GM21367 (cell line): ENCODE results near the gene INPP4B.
"Not testable (repeated sequence)": the region's sequence is repeated elsewhere in the genome, so short reads cannot be mapped to it uniquely, and the experiment has no call there.

ENCODE experiments used
- ATAC-seq: cut with Tn5 transposase; IDR thresholded peaks from one replicate; pipeline ENCODE4 v1.9.1; 2021; ENCODE audit not compliant: unreplicated experiment

INPP4B gene

DNA sequence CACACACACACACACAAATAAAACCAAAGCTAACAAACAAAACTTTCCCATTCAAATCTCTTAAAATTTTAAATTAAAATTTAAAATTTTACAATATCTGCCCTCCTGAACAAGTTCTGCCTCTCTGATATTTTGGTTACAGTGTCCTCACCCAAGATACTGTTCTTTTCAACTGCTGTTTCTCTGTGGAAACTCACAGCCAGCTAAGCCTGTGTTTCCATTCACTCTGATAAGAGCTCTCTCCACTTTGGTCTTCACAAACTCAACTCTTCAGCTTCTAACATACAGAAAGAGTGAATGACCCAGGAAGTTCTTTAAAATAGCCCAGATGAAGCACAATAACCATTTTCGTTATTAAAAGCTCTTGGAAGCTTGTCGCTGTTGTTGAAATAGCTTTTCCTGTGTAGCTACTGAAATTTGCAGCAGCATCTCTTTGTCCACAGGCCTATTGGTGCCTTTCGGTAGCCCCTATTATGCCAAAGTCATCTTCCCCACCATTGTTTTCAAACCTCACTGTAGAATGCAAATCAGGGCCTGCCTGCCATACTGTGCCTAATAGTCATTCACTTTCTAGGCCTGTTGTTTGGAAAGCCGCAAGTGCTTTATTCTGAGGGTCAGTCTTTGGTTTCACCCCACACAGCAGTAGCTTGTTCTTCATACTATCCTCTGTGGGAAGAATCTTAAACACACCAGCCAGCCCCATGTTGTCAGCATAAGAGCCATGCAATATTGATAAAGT is 19.4 kb downstream of the INPP4B start:
- ATAC-seq, result no peak

GRCh38 chr4:142824368-142824767 is 21.7 kb downstream of the INPP4B start:
- no peak for ATAC-seq

- no peak for ATAC-seq
These were observed 22.3 kb downstream of the INPP4B start for GRCh38 chr4:142823796-142824195.

- ATAC-seq, result no peak
These were observed 27.6 kb downstream of the INPP4B start for GRCh38 chr4:142818476-142818875.

- no peak for ATAC-seq
These were observed 28.1 kb downstream of the INPP4B start for GRCh38 chr4:142818031-142818430.

GRCh38 chr4:142817442-142817841 is 28.7 kb downstream of the INPP4B start:
- no peak for ATAC-seq

DNA sequence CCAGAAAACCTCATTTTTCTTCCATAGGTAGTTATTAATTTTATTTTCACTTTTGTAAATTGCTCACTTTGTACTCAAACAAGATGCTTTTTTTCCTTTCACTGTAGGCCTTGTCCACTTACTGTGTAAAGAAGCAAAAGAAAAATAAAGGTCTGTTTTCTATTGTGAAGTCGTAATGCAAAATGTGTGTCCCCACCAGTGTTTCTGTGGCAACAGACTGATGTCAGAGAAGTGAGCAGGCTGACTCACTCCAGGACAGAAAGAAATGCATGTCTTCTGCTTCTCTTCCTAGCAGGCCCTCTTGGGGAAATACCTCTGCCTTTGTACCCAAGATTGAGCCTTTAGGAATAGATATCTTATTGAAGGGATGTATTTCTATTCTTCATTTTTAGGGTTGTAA is 30.3 kb downstream of the INPP4B start:
- no peak for ATAC-seq

DNA sequence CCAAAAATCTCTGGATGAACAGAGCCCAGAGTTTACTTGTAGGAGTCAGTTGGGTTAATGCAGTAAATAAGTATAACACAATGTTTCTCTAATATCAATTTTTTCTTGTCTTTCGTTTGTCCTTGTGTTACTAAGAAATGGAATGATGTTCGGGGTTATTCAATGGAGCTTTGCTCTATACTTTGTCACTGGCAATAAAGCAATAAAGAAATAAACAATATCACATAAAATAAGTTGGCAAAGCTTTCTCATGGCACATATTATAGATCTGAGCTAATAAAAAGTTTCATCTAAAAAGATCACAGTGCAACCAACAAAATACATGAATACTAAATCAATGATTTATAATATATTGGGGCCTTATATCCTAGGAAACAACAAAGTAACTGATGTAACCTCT is 32.7 kb downstream of the INPP4B start:
- ATAC-seq, result no peak

- no peak for ATAC-seq
These were observed 34.0 kb downstream of the INPP4B start for GRCh38 chr4:142812091-142812490.

DNA sequence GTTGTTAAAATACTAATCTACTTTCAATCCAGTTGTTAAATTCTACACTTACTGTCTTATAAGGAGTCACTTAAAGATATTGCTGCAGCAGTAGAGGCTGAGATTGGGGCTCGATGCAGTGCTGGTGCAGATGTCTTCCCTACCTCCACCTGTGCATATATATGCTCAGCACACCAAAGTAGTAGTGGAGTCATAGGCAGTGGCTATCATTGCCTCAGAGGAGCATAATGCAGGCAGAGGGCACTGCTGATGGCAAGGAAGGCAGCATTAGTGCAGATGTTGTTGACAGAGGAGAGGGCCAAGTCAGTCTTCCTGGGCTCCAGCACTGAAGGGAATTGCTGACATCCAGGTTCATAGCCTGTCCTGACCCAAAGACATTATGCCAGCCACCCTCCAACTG is 35.1 kb downstream of the INPP4B start:
- ATAC-seq, result no peak

DNA sequence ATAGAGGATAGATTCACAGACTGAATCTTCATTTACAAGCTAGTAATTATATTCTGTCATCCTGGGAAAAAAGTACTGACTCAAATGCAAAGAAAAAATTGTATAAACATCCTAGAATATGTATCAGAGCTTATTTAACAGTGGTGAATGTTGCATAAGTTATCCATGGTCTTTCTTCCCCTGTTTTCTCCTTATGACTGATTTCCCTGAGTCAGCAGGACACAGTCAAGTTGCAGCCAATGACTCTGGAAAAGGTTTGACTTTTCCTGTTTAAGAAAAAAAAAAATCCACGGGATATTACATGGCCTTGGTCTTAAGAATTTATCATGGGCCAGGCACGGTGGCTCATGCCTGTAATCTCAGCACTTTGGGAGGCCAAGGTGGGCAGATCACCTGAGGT is 36.5 kb downstream of the INPP4B start:
- ATAC-seq, result no peak

- ATAC-seq, result not testable (repeated sequence)
These were observed 42.2 kb downstream of the INPP4B start for GRCh38 chr4:142803879-142804278.

GRCh38 chr4:142801966-142802365 is 44.1 kb downstream of the INPP4B start:
- no peak for ATAC-seq

GRCh38 chr4:142781114-142781513 is 65.0 kb downstream of the INPP4B start:
- ATAC-seq, result no peak

GRCh38 chr4:142778900-142779299 is 67.2 kb downstream of the INPP4B start:
- ATAC-seq, result no peak

GRCh38 chr4:142778430-142778829 is 67.7 kb downstream of the INPP4B start:
- ATAC-seq, result no peak

- ATAC-seq, result no peak
These were observed 68.9 kb downstream of the INPP4B start for GRCh38 chr4:142777045-142777743.

GRCh38 chr4:142776026-142776425 is 70.1 kb downstream of the INPP4B start:
- ATAC-seq, result no peak

- ATAC-seq, result no peak
These were observed 72.6 kb downstream of the INPP4B start for GRCh38 chr4:142773505-142773904.

- no peak for ATAC-seq
These were observed 83.8 kb downstream of the INPP4B start for GRCh38 chr4:142762280-142762679.

DNA sequence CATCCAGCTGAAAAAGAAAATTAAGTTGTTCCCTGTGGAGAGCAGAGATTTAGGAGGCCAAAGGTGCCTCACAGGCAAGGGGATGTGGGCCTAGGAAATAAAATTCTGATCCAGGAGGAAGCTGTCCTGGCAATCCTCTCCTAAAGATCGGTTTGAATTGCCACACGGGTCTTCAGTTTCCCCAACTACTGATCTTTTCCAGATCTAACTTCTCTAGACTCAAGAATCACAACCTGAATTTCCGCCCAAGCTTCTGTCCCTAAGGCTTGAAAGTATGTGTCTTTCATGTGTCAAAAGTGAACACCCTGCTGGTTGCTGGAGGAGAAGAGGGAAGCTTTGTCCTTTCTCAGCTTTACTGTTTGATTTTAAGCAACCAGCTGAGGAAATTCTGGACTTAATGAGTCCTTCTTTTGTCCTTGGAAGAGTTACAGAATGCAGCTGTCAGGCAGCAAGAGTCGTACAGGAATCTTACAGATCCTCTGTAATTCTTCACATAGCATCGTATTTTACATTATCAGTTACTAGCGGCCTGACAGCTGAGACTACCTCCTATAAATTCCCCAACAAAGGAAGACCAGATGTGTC is 93.8 kb downstream of the INPP4B start:
- ATAC-seq, result no peak

GRCh38 chr4:142743121-142743825 is 102.8 kb downstream of the INPP4B start:
- no peak for ATAC-seq
